ENCODE measurements around the gene DNAJC6.

DNAJC6 gene

DNA sequence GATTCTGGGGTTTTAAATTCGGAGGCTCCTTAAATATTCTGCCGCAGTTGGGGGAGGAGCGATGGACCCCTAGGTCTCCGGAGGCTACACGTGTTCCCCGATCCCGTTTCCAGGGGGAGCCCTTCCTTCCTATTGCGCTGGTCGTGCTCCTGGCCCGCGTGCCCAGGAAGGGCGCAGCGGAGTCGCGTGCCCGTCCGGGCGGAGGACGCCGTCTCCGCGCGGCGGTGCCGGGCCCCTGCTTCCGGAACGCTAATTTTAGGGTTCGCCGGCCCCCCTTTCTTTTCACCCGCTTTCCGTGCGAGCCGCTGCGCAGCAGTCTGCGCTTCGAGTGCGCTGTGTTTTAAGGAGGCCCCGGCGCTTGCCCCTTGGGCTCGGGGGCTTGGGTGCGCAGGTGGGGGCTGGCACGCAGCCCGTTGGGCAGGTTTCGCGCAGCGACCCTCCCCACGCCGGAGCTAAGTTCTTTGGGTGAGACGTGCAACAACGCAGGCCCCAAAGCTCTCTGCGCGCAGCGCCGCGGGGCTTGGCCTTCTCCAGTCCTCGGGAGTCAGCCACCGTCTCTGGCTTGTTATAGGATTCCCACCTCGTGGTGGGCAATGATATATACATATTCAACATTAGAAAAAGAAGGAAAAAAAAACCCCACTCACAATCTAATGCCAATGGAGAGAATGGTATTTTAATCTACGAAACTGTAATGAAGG is 43.5 kb upstream of the DNAJC6 start:
- Histone ChIP-seq H3K4me2 (ENCODE audit: low read depth, low read length, poor library complexity, severe bottlenecking) (no peak overlapping the region), H4K20me1 (ENCODE audit: insufficient read depth, low read length, poor library complexity, severe bottlenecking) (no peaks in the 10 kb centered on the region), H3F3A (ENCODE audit: low read depth) (no peaks in the 10 kb centered on the region), H3K27me3 (ENCODE audit: insufficient read depth, low read length, poor library complexity, severe bottlenecking) (no peaks in the 10 kb centered on the region), H3K9ac (ENCODE audit: low read depth, low read length, poor library complexity, severe bottlenecking) (no peak overlapping the region), H3K4me3 (ENCODE audit: low read length, poor library complexity, severe bottlenecking) (no peak overlapping the region), H2AFZ (ENCODE audit: low read length) (no peak overlapping the region), H3K4me1 (ENCODE audit: insufficient read depth, low read length, poor library complexity, severe bottlenecking) (no peaks in the 10 kb centered on the region), H3K79me2 (ENCODE audit: insufficient read depth, low read length) (no peaks in the 10 kb centered on the region), H3K9me3 (ENCODE audit: insufficient read depth, low read depth, low read length) (no peaks in the 10 kb centered on the region), H3K9me2 (replicated peaks; ENCODE audit: low read depth, low read length) (no peaks in the 10 kb centered on the region), H3K36me3 (ENCODE audit: insufficient read depth, low read length) (no peaks in the 10 kb centered on the region)
- TF ChIP-seq EZH2phosphoT487 (IDR thresholded peaks at IDR 0.05; ENCODE audit: borderline replicate concordance) (no peak), CTCF (conservative IDR thresholded peaks at IDR 0.05; ENCODE audit: low read length) (no peak)

DNA sequence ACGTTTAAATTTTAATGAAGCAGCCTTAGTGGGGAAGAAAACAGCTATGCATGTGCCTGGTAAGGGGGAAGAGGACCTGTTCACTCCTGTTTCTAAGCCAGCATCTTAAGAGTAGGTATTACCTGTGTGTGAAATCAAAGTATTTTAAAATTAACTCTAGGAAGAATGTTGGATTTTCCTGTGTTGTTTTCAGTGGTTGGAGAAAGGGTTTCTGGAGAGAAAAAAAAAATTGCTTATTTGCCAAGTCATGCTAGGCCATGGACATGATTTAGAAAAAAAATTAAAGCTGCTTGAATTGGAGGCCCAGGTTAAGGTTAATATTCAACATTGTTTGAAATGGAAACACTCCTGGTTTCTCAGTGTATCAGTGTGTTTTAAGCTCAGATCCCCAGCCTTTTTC is 42.9 kb upstream of the DNAJC6 start:
- Histone ChIP-seq H3K9me2 (replicated peaks; ENCODE audit: low read depth, low read length) (no peaks in the 10 kb centered on the region), H3K4me1 (ENCODE audit: insufficient read depth, low read length, poor library complexity, severe bottlenecking) (no peaks in the 10 kb centered on the region), H3K9ac (ENCODE audit: low read depth, low read length, poor library complexity, severe bottlenecking) (no peak overlapping the region), H3K4me3 (ENCODE audit: low read length, poor library complexity, severe bottlenecking) (no peak overlapping the region), H3K79me2 (ENCODE audit: insufficient read depth, low read length) (no peaks in the 10 kb centered on the region), H3F3A (ENCODE audit: low read depth) (no peaks in the 10 kb centered on the region), H3K9me3 (ENCODE audit: insufficient read depth, low read depth, low read length) (no peaks in the 10 kb centered on the region), H3K4me2 (ENCODE audit: low read depth, low read length, poor library complexity, severe bottlenecking) (no peak overlapping the region), H3K27me3 (ENCODE audit: insufficient read depth, low read length, poor library complexity, severe bottlenecking) (no peaks in the 10 kb centered on the region), H4K20me1 (ENCODE audit: insufficient read depth, low read length, poor library complexity, severe bottlenecking) (no peaks in the 10 kb centered on the region), H3K36me3 (ENCODE audit: insufficient read depth, low read length) (no peaks in the 10 kb centered on the region), H2AFZ (ENCODE audit: low read length) (no peak overlapping the region)
- TF ChIP-seq CTCF (conservative IDR thresholded peaks at IDR 0.05; ENCODE audit: low read length) = no peak
- TF ChIP-seq EZH2phosphoT487 (IDR thresholded peaks at IDR 0.05; ENCODE audit: borderline replicate concordance) = no peak

GRCh38 chr1:65267271-65267670 is 42.1 kb upstream of the DNAJC6 start:
- no peaks in the 10 kb centered on the region for H4K20me1 ChIP-seq (ENCODE audit: insufficient read depth, low read length, poor library complexity, severe bottlenecking)
- H3K4me3 ChIP-seq (ENCODE audit: low read length, poor library complexity, severe bottlenecking) = no peak overlapping the region
- no peaks in the 10 kb centered on the region for H3K36me3 ChIP-seq (ENCODE audit: insufficient read depth, low read length)
- H3K4me1 ChIP-seq (ENCODE audit: insufficient read depth, low read length, poor library complexity, severe bottlenecking) = no peaks in the 10 kb centered on the region
- TF ChIP-seq EZH2phosphoT487 (IDR thresholded peaks at IDR 0.05; ENCODE audit: borderline replicate concordance) = no peak
- no peak for TF ChIP-seq CTCF (conservative IDR thresholded peaks at IDR 0.05; ENCODE audit: low read length)
- no peaks in the 10 kb centered on the region for H3K79me2 ChIP-seq (ENCODE audit: insufficient read depth, low read length)
- no peaks in the 10 kb centered on the region for H3F3A ChIP-seq (ENCODE audit: low read depth)
- H2AFZ ChIP-seq (ENCODE audit: low read length) = no peak overlapping the region
- no peaks in the 10 kb centered on the region for H3K9me3 ChIP-seq (ENCODE audit: insufficient read depth, low read depth, low read length)
- no peak overlapping the region for H3K9ac ChIP-seq (ENCODE audit: low read depth, low read length, poor library complexity, severe bottlenecking)
- no peaks in the 10 kb centered on the region for H3K9me2 ChIP-seq (replicated peaks; ENCODE audit: low read depth, low read length)
- no peak overlapping the region for H3K4me2 ChIP-seq (ENCODE audit: low read depth, low read length, poor library complexity, severe bottlenecking)
- no peaks in the 10 kb centered on the region for H3K27me3 ChIP-seq (ENCODE audit: insufficient read depth, low read length, poor library complexity, severe bottlenecking)
